Lower lobe of right lung (tissue), 2 donors: ENCODE data around the gene PRKAR2A. TPM values are rescaled to one million over a fixed set of nuclear protein-coding genes. Genes with fewer than 3 reads are reported as not detected.
"Not testable (repeated sequence)": the region's sequence is repeated elsewhere in the genome, so short reads cannot be mapped to it uniquely, and the experiment has no call there.

Experiments used
- ATAC-seq, 2 donors: fragments of 200-7000 bp; cut with Tn5 transposase; one replicate each; pipeline ENCODE4 v1.9.1; 2020 to 2022; ENCODE audit warnings: mild to moderate bottlenecking in 2 of 2, moderate library complexity in 2 of 2
- DNase-seq: peaks from one replicate; pipeline ENCODE4 v3.0.0-alpha.2; 2020
- H3K27ac ChIP-seq: fragments of 200-600 bp; one replicate; pipeline ENCODE4 v1.8.0; 2022
- H3K27me3 ChIP-seq: fragments of 200-600 bp; one replicate; pipeline ENCODE4 v1.8.0; 2022; ENCODE audit warnings: low read depth
- H3K36me3 ChIP-seq: fragments of 200-600 bp; one replicate; pipeline ENCODE4 v1.8.0; 2022; ENCODE audit warnings: mild to moderate bottlenecking
- H3K4me1 ChIP-seq: fragments of 200-600 bp; one replicate; pipeline ENCODE4 v1.8.0; 2022
- H3K4me3 ChIP-seq: fragments of 200-600 bp; one replicate; pipeline ENCODE4 v1.8.0; 2022; ENCODE audit warnings: mild to moderate bottlenecking
- H3K9me3 ChIP-seq: fragments of 200-600 bp; one replicate; pipeline ENCODE4 v1.8.0; 2022
- intact Hi-C: fragments of 100-400 bp; cut with DNase I; formaldehyde crosslinking; loops from one replicate; pipeline ENCODE4 v1.11.0; 2022
- total RNA-seq: library from RNA; stranded (reverse); fragmentation: NEBNext Ultra II Directional; extraction: Animal tissue kit (Norgen Biotek cat#: 25700); gene quantifications from one replicate; pipeline ENCODE4 v1.2.1, GENCODE V29; 2021
- TF ChIP-seq, protein P1 (sequence below): fragments of 200-600 bp; IDR thresholded peaks from one replicate; pipeline ENCODE4 v1.8.0; 2022; ENCODE audit warnings: antibody characterized with exemption, mild to moderate bottlenecking
- donor health status: DM: no; HTN: yes; CAD: no; lungs with severe emphysema.

Gene PRKAR2A
- total RNA-seq, 1 donor from 2014 or later, result 45.5 TPM

DNA sequence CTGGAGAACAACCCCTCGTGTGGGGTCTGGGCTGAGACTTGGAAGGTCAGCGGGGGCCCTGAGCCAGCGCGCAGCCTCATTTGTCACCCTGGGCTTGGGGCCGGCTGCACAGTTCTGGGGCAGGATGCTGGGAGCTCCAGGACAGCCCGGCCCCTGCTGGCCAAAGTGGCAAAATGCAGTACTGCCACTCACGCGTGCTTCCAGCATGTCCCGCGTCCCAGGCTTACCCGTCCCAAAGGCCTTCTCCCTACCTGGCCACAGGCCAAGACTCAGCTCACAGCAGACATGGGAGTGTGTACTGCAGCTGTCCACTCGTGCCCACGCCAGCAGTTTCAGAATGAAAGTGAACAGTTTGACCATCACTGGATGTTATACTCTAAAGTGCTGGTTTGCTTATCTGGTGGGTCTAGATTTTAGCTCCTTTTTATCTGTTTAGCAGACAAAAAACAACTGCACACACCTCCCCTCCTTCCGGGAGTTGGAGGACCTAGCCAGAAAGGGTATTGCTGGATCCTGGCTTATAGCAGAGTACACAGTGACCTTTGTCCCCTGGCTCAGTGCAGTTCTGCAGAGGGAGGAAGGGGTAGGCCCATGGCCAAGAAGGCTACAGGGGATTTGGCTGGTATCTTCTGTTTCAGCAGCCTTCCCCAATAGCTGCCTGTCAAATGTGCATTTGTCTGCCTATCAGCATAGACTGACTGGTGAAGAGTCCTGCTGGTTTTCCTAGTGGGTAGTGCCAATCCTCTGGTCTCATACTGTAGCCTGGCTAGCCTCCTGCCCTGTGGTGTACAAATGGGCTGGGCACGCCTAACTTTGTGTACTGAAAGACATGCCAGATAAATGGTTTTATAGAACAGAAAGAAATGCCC is 107.5 kb downstream of the PRKAR2A start:
- no peaks in the 10 kb centered on the region for H3K36me3 ChIP-seq
- peak overlapping the region; percentile 72 for H3K27ac ChIP-seq
- TF ChIP-seq, protein P1, sequence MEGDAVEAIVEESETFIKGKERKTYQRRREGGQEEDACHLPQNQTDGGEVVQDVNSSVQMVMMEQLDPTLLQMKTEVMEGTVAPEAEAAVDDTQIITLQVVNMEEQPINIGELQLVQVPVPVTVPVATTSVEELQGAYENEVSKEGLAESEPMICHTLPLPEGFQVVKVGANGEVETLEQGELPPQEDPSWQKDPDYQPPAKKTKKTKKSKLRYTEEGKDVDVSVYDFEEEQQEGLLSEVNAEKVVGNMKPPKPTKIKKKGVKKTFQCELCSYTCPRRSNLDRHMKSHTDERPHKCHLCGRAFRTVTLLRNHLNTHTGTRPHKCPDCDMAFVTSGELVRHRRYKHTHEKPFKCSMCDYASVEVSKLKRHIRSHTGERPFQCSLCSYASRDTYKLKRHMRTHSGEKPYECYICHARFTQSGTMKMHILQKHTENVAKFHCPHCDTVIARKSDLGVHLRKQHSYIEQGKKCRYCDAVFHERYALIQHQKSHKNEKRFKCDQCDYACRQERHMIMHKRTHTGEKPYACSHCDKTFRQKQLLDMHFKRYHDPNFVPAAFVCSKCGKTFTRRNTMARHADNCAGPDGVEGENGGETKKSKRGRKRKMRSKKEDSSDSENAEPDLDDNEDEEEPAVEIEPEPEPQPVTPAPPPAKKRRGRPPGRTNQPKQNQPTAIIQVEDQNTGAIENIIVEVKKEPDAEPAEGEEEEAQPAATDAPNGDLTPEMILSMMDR, result peak; percentile 91
- ATAC-seq, result peak; percentile 94 to 95
- peak overlapping the region; percentile 12 for H3K4me3 ChIP-seq
- no peaks in the 10 kb centered on the region for H3K27me3 ChIP-seq
- peak; percentile 90 for DNase-seq
- no peaks in the 10 kb centered on the region for H3K9me3 ChIP-seq
- intact Hi-C loops, result no loop called here
- H3K4me1 ChIP-seq, result peaks cover 47% of the 10 kb centered on the region

DNA sequence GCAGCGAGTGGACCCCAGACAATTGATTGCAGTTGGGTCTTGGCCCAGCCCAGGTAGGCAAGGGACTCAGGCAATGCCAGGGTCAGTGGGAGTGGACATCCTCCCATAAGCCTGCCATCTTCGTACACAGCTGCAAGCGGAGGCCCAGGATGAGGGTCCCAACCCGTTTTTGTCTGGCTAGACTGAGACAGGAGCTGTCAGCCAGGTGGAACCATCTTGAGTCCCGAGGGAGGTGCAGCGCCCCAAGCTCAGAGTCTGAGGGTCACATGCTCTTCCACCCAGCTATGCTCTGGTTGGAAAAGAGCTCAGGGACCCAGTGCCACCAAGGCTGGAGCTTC is 108.1 kb downstream of the PRKAR2A start:
- H3K9me3 ChIP-seq, result no peaks in the 10 kb centered on the region
- no peak overlapping the region for H3K4me3 ChIP-seq
- no peaks in the 10 kb centered on the region for H3K27me3 ChIP-seq
- ATAC-seq (no peak), DNase-seq (no peak)
- H3K4me1 ChIP-seq, result peaks cover 47% of the 10 kb centered on the region
- TF ChIP-seq, protein P1, result no peak
- intact Hi-C loops, result no loop called here
- H3K36me3 ChIP-seq, result no peaks in the 10 kb centered on the region
- peak overlapping the region; percentile 72 for H3K27ac ChIP-seq

DNA sequence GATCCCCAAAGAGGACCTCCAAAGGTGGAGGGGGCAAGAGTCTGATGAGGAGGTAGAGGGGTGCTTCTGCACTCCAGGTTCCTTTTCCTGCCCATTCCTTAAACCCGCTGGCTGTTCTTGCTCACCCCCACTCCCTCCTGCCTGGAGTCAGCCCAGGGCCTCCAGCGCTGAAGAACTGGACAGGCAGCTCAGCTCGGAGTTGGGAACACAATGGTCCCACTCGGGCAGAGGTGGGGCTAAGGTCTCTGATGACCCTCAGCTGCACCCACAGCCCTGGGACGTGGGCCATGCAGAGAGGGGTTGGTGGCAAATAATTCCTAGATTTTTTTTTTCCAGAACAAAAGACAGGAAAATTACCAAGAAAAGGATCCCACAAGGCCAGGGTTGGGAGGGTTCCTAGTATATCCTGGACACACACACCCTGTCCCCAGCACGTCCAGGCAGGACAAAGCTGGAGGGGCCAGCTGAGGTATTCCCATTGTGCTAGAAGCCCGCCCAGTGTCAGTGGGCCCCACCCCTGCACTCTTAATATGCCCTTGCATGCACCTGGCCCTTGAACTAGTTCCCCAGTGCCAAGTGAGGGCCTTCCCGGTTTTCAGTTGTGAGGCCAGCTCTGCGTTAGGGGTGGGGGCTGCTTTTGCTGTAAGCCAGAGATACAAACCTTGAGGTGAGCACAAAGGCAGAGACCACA is 108.6 kb downstream of the PRKAR2A start:
- intact Hi-C loops, result no loop called here
- Histone ChIP-seq H3K36me3 (no peaks in the 10 kb centered on the region), H3K4me1 (peaks cover 47% of the 10 kb centered on the region), H3K9me3 (no peaks in the 10 kb centered on the region), H3K4me3 (no peak overlapping the region), H3K27me3 (no peaks in the 10 kb centered on the region), H3K27ac (peak overlapping the region; percentile 72)
- DNase-seq (no peak), ATAC-seq (peak in 1 of 2 donors; percentile 9)
- TF ChIP-seq, protein P1, result no peak

DNA sequence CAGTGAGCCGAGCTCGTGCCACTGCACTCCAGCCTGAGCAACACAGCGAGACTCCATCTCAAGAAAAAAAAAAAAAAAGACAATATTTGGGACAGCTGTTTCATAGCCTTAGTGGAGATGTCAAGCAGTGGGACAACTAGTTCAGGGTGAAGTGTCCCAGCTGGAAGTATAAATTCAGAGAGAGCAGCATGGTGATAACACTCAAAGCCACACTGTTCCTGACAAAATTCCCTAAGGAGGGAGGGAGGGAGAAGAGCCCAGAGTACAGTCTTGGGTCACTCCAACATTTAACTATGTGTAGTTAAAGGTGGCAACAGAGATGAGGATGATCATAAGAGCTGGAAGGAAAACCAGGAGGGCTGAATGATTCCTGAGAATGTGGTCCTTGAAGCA is 109.5 kb downstream of the PRKAR2A start:
- Histone ChIP-seq H3K9me3 (no peaks in the 10 kb centered on the region), H3K36me3 (no peaks in the 10 kb centered on the region), H3K27me3 (no peaks in the 10 kb centered on the region), H3K27ac (no peak overlapping the region), H3K4me1 (peaks cover 47% of the 10 kb centered on the region), H3K4me3 (no peak overlapping the region)
- no peak for DNase-seq
- intact Hi-C loops, result no loop called here
- ATAC-seq, result peak; percentile 20 to 41
- TF ChIP-seq, protein P1, result no peak

DNA sequence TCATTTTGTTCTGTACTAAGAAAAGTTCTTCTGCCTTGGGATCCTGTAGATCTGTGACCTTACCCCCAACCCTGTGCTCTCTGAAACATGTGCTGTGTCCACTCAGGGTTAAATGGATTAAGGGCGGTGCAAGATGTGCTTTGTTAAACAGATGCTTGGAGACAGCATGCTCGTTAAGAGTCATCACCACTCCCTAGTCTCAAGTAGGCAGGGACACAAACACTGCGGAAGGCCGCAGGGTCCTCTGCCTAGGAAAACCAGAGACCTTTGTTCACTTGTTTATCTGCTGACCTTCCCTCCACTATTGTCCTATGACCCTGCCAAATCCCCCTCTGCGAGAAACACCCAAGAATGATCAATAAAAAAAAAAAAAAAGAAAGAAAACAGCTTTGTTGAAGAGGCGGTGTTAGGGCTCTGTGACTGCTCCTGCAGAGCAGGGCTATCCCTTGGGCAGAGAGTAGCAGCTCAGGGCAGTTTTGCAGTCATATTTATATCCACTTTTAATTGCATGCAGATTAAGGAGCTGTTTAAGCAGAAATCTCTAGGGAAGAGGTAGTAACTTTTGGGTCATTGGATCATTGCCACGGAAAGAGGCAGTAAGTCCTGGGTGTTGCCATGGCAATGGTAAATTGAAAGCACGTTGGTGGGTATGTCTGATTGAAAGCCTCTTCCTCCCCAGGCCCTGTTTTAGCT is 112.5 kb downstream of the PRKAR2A start:
- ATAC-seq, H3K27ac ChIP-seq, intact Hi-C loops: not testable (repeated sequence)

DNA sequence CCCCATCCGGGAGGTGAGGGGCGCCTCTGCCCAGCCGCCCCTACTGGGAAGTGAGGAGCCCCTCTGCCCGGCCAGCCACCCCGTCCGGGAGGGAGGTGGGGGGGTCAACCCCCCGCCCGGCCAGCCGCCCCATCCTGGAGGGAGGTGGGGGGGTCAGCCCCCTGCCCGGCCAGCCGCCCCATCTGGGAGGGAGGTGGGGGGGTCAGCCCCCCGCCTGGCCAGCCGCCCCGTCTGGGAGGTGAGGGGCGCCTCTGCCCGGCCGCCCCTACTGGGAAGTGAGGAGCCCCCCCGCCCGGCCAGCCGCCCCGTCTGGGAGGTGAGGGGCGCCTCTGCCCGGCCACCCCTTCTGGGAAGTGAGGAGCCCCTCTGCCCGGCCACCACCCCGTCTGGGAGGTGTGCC is 113.1 kb downstream of the PRKAR2A start:
- intact Hi-C loops, H3K4me3 ChIP-seq, DNase-seq: not testable (repeated sequence)

More for the DNA sequence above, 112.5 kb downstream of the PRKAR2A start:
- DNase-seq, H3K9me3 ChIP-seq, H3K36me3 ChIP-seq, H3K27me3 ChIP-seq, H3K4me3 ChIP-seq: not testable (repeated sequence)
- peaks cover 35% of the 10 kb centered on the region for H3K4me1 ChIP-seq

DNA sequence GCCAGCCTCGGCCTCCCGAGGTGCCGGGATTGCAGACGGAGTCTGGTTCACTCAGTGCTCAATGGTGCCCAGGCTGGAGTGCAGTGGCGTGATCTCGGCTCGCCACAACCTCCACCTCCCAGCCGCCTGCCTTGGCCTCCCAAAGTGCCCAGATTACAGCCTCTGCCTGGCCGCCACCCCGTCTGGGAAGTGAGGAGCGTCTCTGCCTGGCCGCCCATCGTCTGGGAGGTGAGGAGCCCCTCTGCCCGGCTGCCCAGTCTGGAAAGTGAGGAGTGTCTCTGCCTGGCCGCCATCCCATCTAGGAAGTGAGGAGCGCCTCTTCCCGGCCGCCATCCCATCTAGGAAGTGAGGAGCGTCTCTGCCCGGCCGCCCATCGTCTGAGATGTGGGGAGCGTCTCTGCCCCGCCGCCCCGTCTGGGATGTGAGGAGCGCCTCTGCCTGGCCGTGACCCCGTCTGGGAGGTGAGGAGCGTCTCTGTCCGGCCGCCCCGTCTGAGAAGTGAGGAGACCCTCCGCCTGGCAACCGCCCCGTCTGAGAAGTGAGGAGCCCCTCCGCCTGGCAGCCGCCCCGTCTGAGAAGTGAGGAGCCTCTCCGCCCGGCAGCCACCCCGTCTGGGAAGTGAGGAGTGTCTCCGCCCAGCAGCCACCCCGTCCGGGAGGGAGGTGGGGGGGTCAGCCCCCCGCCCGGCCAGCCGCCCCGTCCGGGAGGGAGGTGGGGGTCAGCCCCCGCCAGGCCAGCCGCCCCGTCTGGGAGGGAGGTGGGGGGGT is 113.7 kb downstream of the PRKAR2A start:
- H3K27ac ChIP-seq, intact Hi-C loops, H3K36me3 ChIP-seq, H3K9me3 ChIP-seq, H3K27me3 ChIP-seq, H3K4me3 ChIP-seq, DNase-seq, ATAC-seq: not testable (repeated sequence)
- peaks cover 22% of the 10 kb centered on the region for H3K4me1 ChIP-seq

More for the DNA sequence above, 113.1 kb downstream of the PRKAR2A start:
- ATAC-seq, H3K27me3 ChIP-seq, H3K36me3 ChIP-seq, H3K9me3 ChIP-seq, H3K27ac ChIP-seq: not testable (repeated sequence)
- H3K4me1 ChIP-seq, result peaks cover 28% of the 10 kb centered on the region
